ENCODE measurements around the gene MAGEE1.

Gene MAGEE1, protein sequence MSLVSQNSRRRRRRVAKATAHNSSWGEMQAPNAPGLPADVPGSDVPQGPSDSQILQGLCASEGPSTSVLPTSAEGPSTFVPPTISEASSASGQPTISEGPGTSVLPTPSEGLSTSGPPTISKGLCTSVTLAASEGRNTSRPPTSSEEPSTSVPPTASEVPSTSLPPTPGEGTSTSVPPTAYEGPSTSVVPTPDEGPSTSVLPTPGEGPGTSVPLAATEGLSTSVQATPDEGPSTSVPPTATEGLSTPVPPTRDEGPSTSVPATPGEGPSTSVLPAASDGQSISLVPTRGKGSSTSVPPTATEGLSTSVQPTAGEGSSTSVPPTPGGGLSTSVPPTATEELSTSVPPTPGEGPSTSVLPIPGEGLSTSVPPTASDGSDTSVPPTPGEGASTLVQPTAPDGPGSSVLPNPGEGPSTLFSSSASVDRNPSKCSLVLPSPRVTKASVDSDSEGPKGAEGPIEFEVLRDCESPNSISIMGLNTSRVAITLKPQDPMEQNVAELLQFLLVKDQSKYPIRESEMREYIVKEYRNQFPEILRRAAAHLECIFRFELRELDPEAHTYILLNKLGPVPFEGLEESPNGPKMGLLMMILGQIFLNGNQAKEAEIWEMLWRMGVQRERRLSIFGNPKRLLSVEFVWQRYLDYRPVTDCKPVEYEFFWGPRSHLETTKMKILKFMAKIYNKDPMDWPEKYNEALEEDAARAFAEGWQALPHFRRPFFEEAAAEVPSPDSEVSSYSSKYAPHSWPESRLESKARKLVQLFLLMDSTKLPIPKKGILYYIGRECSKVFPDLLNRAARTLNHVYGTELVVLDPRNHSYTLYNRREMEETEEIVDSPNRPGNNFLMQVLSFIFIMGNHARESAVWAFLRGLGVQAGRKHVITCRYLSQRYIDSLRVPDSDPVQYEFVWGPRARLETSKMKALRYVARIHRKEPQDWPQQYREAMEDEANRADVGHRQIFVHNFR

GRCh38 chrX:76427560-76428242 is at the start of gene MAGEE1:
MAGEE1 (plus strand) TSS chrX:76427710; CDS start chrX:76427931, 221 bp downstream.
- DNase-seq (ENCODE audit: low spot score) = peak; percentile 74

GRCh38 chrX:76398970-76399369 is 28.5 kb upstream of the MAGEE1 start:
- no peak for DNase-seq (ENCODE audit: low spot score)

- DNase-seq (ENCODE audit: low spot score) = no peak
These were observed 19.7 kb upstream of the MAGEE1 start for GRCh38 chrX:76407795-76408194.

DNA sequence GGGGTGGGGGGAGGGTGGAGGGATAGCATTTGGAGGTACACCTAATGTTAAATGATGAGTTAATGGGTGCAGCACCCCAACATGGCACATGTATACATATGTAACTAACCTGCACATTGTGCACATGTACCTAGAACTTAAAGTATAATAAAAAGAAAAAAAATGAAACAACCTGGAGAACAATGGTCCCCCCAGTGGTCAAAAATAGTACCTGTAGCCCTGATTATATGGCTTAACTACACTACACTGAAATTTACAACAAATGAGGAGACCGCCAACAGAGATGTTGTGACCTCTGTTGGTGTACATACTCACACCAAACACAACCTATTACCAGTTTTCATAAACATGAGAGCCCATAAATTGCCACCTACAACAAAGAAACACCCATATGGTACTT is 7.3 kb upstream of the MAGEE1 start:
- no peak for DNase-seq (ENCODE audit: low spot score)

- no peak for DNase-seq (ENCODE audit: low spot score)
These were observed 977 bp downstream of the MAGEE1 start for GRCh38 chrX:76428243-76429130.

DNA sequence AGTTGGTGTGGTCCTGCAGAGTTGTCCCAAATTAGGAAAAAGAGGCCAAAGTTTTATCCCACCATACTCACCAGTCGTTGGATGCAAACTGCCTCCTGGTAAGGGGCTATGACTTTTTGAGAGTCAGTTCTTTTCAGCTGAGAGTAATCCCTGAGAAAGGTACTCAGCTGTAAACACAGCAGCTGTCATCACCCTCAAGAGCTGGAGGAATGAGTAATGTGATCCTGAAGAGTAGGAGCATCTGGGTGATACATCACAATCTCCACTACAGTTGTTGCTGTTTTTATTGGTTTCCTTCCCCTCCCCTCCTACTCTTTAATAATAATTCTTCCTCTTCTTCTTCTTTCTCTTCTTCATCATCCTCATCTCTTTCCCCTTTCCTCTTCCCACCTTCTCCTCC is 5.7 kb downstream of the MAGEE1 start:
- no peak for DNase-seq (ENCODE audit: low spot score)

GRCh38 chrX:76434103-76434741 is 6.7 kb downstream of the MAGEE1 start:
- no peak for DNase-seq (ENCODE audit: low spot score)

GRCh38 chrX:76439188-76439587 is 11.7 kb downstream of the MAGEE1 start:
- DNase-seq (ENCODE audit: low spot score) = no peak

DNA sequence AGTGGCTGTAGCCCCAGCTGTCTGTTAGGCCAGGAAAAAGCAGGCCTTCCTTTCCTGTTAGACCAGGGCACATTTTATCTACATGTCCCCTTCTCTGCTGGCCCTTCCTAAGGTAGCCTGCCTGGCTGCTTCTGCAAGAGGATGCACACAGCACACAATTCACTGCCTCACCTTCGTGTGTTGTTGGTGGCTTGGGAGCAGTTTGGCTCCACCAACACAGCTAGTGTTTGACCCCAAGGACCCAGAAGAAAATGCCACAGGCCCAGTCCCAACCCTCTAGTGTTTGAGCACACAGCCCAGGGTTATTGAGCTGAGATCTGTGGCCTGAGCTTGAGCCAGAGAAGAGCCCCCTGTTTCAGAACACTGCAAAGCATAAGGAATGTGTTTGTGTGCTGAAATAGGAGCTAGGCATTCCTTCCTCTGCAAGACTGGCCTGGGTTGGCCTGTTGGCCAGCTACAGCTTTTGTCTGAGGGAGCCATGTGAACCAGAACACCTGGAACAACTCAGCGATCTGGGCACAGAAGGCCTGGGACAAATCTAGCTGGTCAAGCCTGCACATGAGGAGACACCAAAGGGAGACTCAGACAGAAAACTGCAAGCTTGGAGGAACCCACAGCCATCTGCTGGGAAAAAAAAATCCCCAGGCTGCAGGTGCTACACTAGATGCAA is 26.4 kb downstream of the MAGEE1 start:
- no peak for DNase-seq (ENCODE audit: low spot score)

DNA sequence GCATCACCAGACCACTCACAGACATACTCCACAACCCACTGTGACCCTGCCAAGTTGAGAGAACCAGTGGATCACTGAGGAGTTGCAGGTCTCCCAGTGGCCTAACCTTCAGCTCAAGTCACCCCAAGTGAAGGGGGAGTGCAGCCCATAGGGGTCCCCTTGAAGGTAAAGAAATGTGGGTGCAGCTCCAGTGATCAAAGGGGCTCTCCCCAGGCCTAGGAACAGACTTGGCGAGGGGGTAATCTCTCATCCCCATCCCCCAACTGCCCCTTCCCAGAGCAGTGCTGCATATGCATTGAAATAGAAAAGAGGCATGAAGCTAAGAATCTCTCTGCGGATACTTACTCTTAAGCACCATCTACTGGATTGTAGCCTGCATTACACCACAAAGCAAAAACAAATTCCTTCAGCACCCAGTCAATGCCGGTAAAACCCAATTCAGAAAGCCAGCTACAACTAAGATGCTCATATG is 27.0 kb downstream of the MAGEE1 start:
- DNase-seq (ENCODE audit: low spot score) = no peak

- no peak for DNase-seq (ENCODE audit: low spot score)
These were observed 49.8 kb downstream of the MAGEE1 start for GRCh38 chrX:76477353-76477752.

Measured in putamen (tissue), 1 donor.